Right lobe of liver (tissue), 6 donors: ENCODE data around the gene CDYL. TPM values are rescaled to one million over a fixed set of nuclear protein-coding genes. Genes with fewer than 3 reads are reported as not detected.
"Not testable (repeated sequence)": the region's sequence is repeated elsewhere in the genome, so short reads cannot be mapped to it uniquely, and the experiment has no call there.

ENCODE experiments used
- ATAC-seq, 4 donors: fragments of 200-7000 bp; cut with Tn5 transposase; one replicate each; pipeline ENCODE4 v1.9.1; 2020; ENCODE audit warnings: mild to moderate bottlenecking in 4 of 4, moderate library complexity in 4 of 4
- DNase-seq, 3 donors: peaks; one replicate each; pipeline ENCODE4 v3.0.0-alpha.2; 2020
- H3K27ac ChIP-seq, 3 donors: fragments of 200-600 bp; one replicate each; pipeline ENCODE4 v1.8.0; 2022
- H3K27me3 ChIP-seq, 2 donors: fragments of 200-600 bp; one replicate each; pipeline ENCODE4 v1.8.0; 2022
- H3K36me3 ChIP-seq, 4 donors: fragments of 200-600 bp; sonication (generic) in 1 of 4; one replicate each; pipeline versions ENCODE4 v1.5.1 to v1.8.0; 2017 to 2022; ENCODE audit warnings: control low read depth in 1 of 4
- H3K4me1 ChIP-seq, 4 donors: fragments of 200-600 bp; sonication (generic) in 1 of 4; one replicate each; pipeline versions ENCODE4 v1.5.1 to v1.8.0; 2017 to 2022; ENCODE audit warnings: control low read depth in 1 of 4
- H3K4me3 ChIP-seq, 3 donors: fragments of 200-600 bp; one replicate each; pipeline ENCODE4 v1.8.0; 2022
- H3K9me3 ChIP-seq, 4 donors: fragments of 200-600 bp; sonication (generic) in 1 of 4; one replicate each; pipeline versions ENCODE4 v1.5.1 to v1.8.0; 2017 to 2022; ENCODE audit warnings: control low read depth in 1 of 4
- CTCF ChIP-seq, 4 donors: fragments of 200-600 bp in 3 of 4; fragments of 450-650 bp in 1 of 4; IDR thresholded peaks; one replicate each; pipeline versions ENCODE4 v1.5.1 to v1.8.0; 2016 to 2022; ENCODE audit warnings: antibody characterized with exemption in 4 of 4, mild to moderate bottlenecking in 2 of 4
- POLR2A ChIP-seq: fragments of 450-650 bp; IDR thresholded peaks from one replicate; pipeline ENCODE4 v1.6.1; 2017; ENCODE audit warnings: antibody characterized with exemption, mild to moderate bottlenecking
- WGBS: methylation state at CpG from one replicate; pipeline ENCODE4 v1.1.6; 2018; ENCODE audit warnings: low coverage, low lambda C conversion rate; ENCODE audit not compliant: insufficient coverage; ENCODE audit errors: missing lambda C conversion rate; 5-methylcytosine and 5-hydroxymethylcytosine counted together
- intact Hi-C, 2 donors: fragments of 100-400 bp; cut with DNase I; formaldehyde crosslinking; loops; one replicate each; pipeline versions ENCODE4 v1.11.2 to v1.14.1; 2022
- total RNA-seq, 6 experiments: library from RNA; depleted of rRNA in 2 of 6; stranded (reverse); fragments of >200 nt in 2 of 6; fragmentation: NEBNext Ultra II Directional in 3 of 6; extraction: Animal tissue kit (Norgen Biotek cat#: 25700) in 3 of 6; gene quantifications; one replicate each; pipeline versions ENCODE4 v1.1.0 to v1.2.4, GENCODE V29; 2016 to 2023
- donor health status: DM: no; HTN: yes; CAD: no.
- donor health status: DM: no; HTN: no; CAD: no.
- donor health status: DM: no; HTN: no; CAD: no.
- donor health status: DM: no; HTN: yes; CAD: no.
- donor health status: DM: no; HTN: yes; CAD: no.

Gene CDYL
- total RNA-seq, 6 experiments from 2014 or later, result 5.0 to 16.1 (median 13.1) TPM

- Histone ChIP-seq H3K36me3 (no peaks in the 10 kb centered on the region), H3K4me1 (no peaks in the 10 kb centered on the region), H3K9me3 (peaks cover 0 to 12% (median 0%) of the 10 kb centered on the region in 4 donors), H3K27me3 (no peaks in the 10 kb centered on the region), H3K4me3 (no peak overlapping the region), H3K27ac (no peak overlapping the region)
- DNase-seq, result no peak
- intact Hi-C loops, result no loop called here
- no peak for ATAC-seq
- TF ChIP-seq POLR2A (no peak), CTCF (IDR thresholded peaks at IDR 0.05) (no peak)
Measured at GRCh38 chr6:4829089-4829488, 52.9 kb downstream of the CDYL start.

GRCh38 chr6:4835540-4835939, 59.3 kb downstream of the CDYL start:
- ATAC-seq, H3K4me1 ChIP-seq, H3K36me3 ChIP-seq, intact Hi-C loops, H3K4me3 ChIP-seq, H3K9me3 ChIP-seq, H3K27me3 ChIP-seq, DNase-seq, H3K27ac ChIP-seq: not testable (repeated sequence)
- WGBS, result 100% methylated on average over 5 of the region's 13 CpGs

- WGBS, result 96% methylated on average over 3 of the region's 3 CpGs
- DNase-seq, result no peak
- H3K4me3 ChIP-seq, result no peak overlapping the region
- ATAC-seq, result no peak
- H3K4me1 ChIP-seq, result no peaks in the 10 kb centered on the region
- H3K27me3 ChIP-seq, result no peaks in the 10 kb centered on the region
- intact Hi-C loops, result no loop called here
- H3K27ac ChIP-seq, result no peak overlapping the region
- H3K9me3 ChIP-seq, result peaks cover 0 to 3% (median 0%) of the 10 kb centered on the region in 4 donors
- TF ChIP-seq POLR2A (no peak), CTCF (IDR thresholded peaks at IDR 0.05) (no peak)
- H3K36me3 ChIP-seq, result no peaks in the 10 kb centered on the region
Measured at GRCh38 chr6:4840169-4840568, 64.0 kb downstream of the CDYL start.

GRCh38 chr6:4844108-4844507, 67.9 kb downstream of the CDYL start:
- no peak overlapping the region for H3K27ac ChIP-seq
- peak in 1 of 4 donors; percentile 10 for TF ChIP-seq CTCF (IDR thresholded peaks at IDR 0.05)
- no peak for TF ChIP-seq POLR2A
- peaks cover 0 to 10% (median 0%) of the 10 kb centered on the region in 4 donors for H3K4me1 ChIP-seq
- H3K27me3 ChIP-seq, result no peaks in the 10 kb centered on the region
- intact Hi-C loops, result no loop called here
- WGBS, result 96% methylated on average over 6 of the region's 7 CpGs
- ATAC-seq, result no peak
- H3K4me3 ChIP-seq, result no peak overlapping the region
- peaks cover 0 to 3% (median 0%) of the 10 kb centered on the region in 4 donors for H3K9me3 ChIP-seq
- H3K36me3 ChIP-seq, result no peaks in the 10 kb centered on the region
- no peak for DNase-seq

GRCh38 chr6:4846387-4846786, 70.2 kb downstream of the CDYL start:
- no peaks in the 10 kb centered on the region for H3K27me3 ChIP-seq
- DNase-seq (no peak), ATAC-seq (peak; percentile 39 to 85 (median 46))
- H3K36me3 ChIP-seq, result no peaks in the 10 kb centered on the region
- WGBS, result 19% methylated on average over 2 of the region's 2 CpGs
- no peak overlapping the region for H3K4me3 ChIP-seq
- no peak overlapping the region for H3K27ac ChIP-seq
- H3K4me1 ChIP-seq, result peaks cover 0 to 10% (median 0%) of the 10 kb centered on the region in 4 donors
- intact Hi-C loops, result no loop called here
- peaks cover 0 to 3% (median 0%) of the 10 kb centered on the region in 4 donors for H3K9me3 ChIP-seq
- TF ChIP-seq POLR2A (no peak), CTCF (IDR thresholded peaks at IDR 0.05) (no peak)
